ENCODE data around the gene PRR15.

The PRR15 gene

DNA sequence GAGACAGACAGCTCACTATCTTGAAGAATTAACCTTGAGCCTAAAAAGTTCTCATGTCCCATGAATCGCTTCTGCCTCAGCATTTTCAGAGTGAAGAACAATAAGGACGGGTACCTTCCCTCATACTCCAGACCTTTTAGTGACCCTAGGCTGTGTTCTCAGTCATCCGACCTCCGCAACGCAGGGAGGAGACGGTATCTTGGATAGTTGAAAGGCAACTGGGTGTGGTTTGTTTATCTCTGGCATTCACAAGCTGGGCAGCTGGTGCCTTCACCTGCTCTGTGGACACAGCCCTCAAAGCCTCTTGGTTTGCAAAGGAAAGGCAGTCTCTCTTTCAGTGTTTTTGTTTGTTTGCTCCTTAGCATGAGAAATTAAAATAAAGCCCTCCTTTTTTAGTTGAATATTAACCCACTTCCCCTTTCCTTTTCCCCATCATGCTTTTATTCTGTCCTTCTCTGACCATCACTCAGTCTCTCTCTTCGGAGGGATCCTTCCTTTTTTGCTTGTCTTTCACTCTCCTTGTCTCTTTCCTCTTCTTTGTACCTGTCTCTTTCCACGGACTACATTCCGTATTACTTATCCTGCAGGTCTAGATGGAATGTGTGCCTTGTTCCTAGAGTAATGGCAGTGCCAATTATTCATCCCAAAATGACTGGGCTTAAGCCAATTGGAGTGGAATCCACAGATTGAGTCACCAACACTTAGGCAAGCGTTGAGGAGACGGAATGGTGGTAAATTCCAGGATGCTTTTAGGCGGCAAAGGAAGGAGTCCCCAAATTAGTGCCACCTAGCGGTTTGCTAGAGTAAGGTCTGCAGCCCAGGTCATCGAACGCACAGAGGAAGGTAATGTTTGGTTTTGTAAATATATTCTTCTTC, 45.8 kb downstream of the PRR15 start:
- DNase-seq (ENCODE audit: low read depth in 2 of 2), result peak; percentile 16 to 18

DNA sequence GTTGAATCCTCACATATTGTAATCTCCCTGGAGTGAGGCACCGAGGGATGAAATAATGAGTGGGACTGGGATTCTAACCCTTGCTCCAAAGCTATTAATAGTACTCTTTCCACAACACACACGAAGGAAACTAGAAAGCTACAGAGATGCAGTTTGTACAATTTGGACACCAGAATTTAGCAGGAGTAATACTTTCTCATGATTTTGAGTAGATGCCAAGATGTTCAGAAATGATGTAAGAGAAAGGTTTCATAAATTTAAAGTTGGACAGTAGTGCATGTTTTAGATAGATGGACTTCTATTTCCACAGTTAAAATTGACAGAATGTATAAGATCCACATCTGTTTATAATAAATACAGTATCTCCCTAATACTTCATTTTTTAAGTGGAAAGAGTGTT, 46.5 kb downstream of the PRR15 start:
- DNase-seq (ENCODE audit: low read depth in 2 of 2), result peak; percentile 74

DNA sequence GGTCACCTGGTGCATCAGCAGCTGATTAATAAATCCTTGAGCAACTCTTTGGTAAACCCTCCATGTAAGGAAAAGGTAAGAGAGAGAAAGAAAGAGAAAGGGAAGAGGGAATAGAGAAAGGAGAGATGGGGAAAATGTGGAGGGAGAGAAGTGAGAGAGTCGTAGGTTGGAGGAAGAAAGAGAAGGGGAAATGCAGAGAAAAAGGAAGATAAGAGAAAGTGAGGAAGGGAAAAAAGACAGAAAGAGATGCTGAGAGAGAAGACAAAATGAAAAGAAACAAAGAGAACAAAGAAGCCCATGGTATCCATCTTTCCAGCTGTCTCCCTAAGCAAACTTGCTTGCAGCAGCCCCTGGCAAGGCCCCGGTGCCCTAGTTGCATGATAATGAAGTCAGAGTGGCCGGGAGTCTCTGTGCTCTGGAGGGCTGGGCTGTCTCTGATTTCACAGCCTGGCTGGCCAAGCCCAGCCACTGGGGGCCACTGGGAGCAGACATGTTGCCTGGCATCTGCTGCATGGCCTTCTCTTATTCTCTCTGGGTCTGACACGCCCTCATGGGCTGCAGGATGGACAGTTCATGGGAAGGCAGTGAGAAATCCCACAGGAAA, 48.4 kb downstream of the PRR15 start:
- DNase-seq (ENCODE audit: low read depth in 2 of 2), result no peak

DNA sequence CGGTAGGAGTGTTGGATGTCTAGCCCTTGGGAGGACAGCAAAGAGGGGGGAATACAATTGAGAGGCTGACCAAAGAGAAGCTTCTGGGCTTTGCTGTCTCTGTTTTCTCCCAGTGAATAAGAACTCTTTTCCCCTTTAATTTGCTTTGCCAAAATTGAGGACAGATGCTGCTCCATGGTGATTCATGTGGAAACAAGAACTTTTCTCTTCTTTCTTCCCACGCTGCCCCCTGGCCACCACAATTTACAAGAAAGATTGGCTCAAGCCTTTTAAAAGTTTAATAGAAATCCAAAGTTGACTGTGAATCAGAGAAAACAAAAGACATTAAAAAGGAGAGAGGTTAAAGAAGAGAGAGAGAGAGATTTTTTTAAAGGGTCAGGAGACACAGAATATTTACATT, 49.0 kb downstream of the PRR15 start:
- peak in 1 of 2 experiments; percentile 38 for DNase-seq (ENCODE audit: low read depth in 2 of 2)

DNA sequence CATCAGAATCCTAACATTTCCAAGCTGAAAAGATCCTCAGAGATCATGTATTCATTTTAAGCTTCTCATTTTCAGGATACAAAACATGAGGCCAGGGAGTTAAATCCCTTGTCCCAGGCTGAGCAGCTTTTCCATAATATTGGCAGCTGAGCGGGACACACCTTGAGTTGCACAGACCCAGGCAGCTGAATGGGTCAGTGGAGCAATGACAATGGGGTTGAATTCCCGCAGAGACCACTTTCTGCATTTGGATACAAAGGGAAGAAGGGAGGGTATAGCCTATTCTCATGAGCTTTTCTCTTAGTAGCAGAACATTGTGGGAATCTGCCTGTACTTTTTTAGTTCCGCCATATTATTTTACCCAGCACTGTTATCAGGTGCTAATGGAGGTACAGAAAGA, 49.5 kb downstream of the PRR15 start:
- no peak for DNase-seq (ENCODE audit: low read depth in 2 of 2)

DNA sequence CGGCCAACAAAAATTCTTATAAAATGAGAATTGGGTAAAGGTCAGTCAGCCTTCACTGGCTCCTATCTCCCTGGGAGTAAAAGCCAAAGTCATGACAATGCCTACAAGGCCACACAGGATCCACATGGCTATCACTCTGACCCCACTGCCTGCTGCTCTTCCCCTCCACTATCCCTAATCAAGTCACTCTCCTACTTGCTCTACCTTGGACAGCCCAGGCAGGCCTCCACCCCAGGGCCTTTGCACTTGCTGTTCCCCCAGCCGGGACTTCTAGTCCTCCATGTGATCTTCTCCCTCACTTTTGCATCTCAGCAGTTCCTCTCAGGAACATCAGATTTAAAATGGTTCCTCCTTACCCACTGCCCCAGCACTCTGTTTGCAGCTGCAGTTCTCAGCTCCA, 50.6 kb downstream of the PRR15 start:
- DNase-seq (ENCODE audit: low read depth in 2 of 2), result no peak
